Head of caudate nucleus (tissue), 42 donors: Measurements from ENCODE around the gene LRTM2.

ENCODE experiments used
- DNase-seq, 42 donors: peaks; one replicate each; pipeline versions ENCODE4 v3.0.0 to v3.0.0-alpha.2; 2020 to 2021; ENCODE audit warnings: mixed read lengths in 7 of 42
- intact Hi-C: fragments of 100-400 bp; cut with DNase I; formaldehyde crosslinking; loops from one replicate; pipeline ENCODE4 v1.15.0; 2022

The LRTM2 gene

GRCh38 chr12:1846421-1847405, 26.3 kb downstream of the LRTM2 start:
- intact Hi-C loops: no loop called here
- peak in 3 of 42 donors; percentile 9 to 17 (median 11) for DNase-seq

GRCh38 chr12:1847411-1847810, 27.0 kb downstream of the LRTM2 start:
- DNase-seq: no peak
- intact Hi-C loops: no loop called here

- intact Hi-C loops: no loop called here
Observed at GRCh38 chr12:1848146-1848545, 27.8 kb downstream of the LRTM2 start.

GRCh38 chr12:1848745-1849144, 28.4 kb downstream of the LRTM2 start:
- DNase-seq: peak in 1 of 42 donors; percentile 14
- intact Hi-C loops: no loop called here

More at GRCh38 chr12:1848146-1848545, 27.8 kb downstream of the LRTM2 start:
- peak in 2 of 42 donors; percentile 3 to 28 for DNase-seq

GRCh38 chr12:1851151-1851701, 30.9 kb downstream of the LRTM2 start:
- intact Hi-C loops: no loop called here
- no peak for DNase-seq

- intact Hi-C loops: no loop called here
Observed at GRCh38 chr12:1852076-1852475, 31.7 kb downstream of the LRTM2 start.

GRCh38 chr12:1853716-1854115, 33.4 kb downstream of the LRTM2 start:
- intact Hi-C loops: no loop called here
- DNase-seq: no peak

More at GRCh38 chr12:1852076-1852475, 31.7 kb downstream of the LRTM2 start:
- no peak for DNase-seq

GRCh38 chr12:1855241-1855640, 34.9 kb downstream of the LRTM2 start:
- intact Hi-C loops: no loop called here
- DNase-seq: no peak

GRCh38 chr12:1857086-1857485, 36.7 kb downstream of the LRTM2 start:
- intact Hi-C loops: no loop called here
- no peak for DNase-seq

GRCh38 chr12:1857821-1858220, 37.5 kb downstream of the LRTM2 start:
- intact Hi-C loops: no loop called here
- DNase-seq: no peak

GRCh38 chr12:1858456-1858855, 38.1 kb downstream of the LRTM2 start:
- intact Hi-C loops: no loop called here
- DNase-seq: no peak

- no peak for DNase-seq
- intact Hi-C loops: no loop called here
Observed at GRCh38 chr12:1859643-1860042, 39.3 kb downstream of the LRTM2 start.

- no peak for DNase-seq
- intact Hi-C loops: no loop called here
Observed at GRCh38 chr12:1862973-1863372, 42.6 kb downstream of the LRTM2 start.

- no peak for DNase-seq
- intact Hi-C loops: no loop called here
Observed at GRCh38 chr12:1863823-1864222, 43.5 kb downstream of the LRTM2 start.

- intact Hi-C loops: no loop called here
- DNase-seq: no peak
Observed at GRCh38 chr12:1864456-1864855, 44.1 kb downstream of the LRTM2 start.

GRCh38 chr12:1864867-1865266, 44.5 kb downstream of the LRTM2 start:
- no peak for DNase-seq
- intact Hi-C loops: no loop called here

- intact Hi-C loops: no loop called here
- no peak for DNase-seq
Observed at GRCh38 chr12:1865284-1865866, 45.0 kb downstream of the LRTM2 start.

- intact Hi-C loops: no loop called here
- DNase-seq: peak in 1 of 42 donors; percentile 3
Observed at GRCh38 chr12:1869145-1869544, 48.8 kb downstream of the LRTM2 start.

- peak in 1 of 42 donors; percentile 8 for DNase-seq
- intact Hi-C loops: no loop called here
Observed at GRCh38 chr12:1870086-1870485, 49.7 kb downstream of the LRTM2 start.
